HepG2 (cell line): ENCODE measurements around the gene GLUD1. TPM values are rescaled to one million over a fixed set of nuclear protein-coding genes. Genes with fewer than 3 reads are reported as not detected.

Experiments
- CBFB ChIP-seq: sonication (generic); formaldehyde crosslinking; IDR thresholded peaks from 2 replicates; pipeline ENCODE4 v1.4.0; 2020; ENCODE audit warnings: missing genetic modification reagents
- CREB1 ChIP-seq, 2 experiments: fragments of 450-650 bp in 1 of 2; IDR thresholded peaks; 2 replicates each; pipeline ENCODE4 v1.6.1; 2016 to 2017; ENCODE audit warnings: control low read depth in 1 of 2, mild to moderate bottlenecking in 1 of 2, missing compliant biosample characterization in 1 of 2, missing genetic modification characterization in 1 of 2
- GABPB1 ChIP-seq: IDR thresholded peaks from 2 replicates; pipeline ENCODE4 v1.6.1; 2016; ENCODE audit warnings: mild to moderate bottlenecking, missing genetic modification reagents, moderate library complexity, missing compliant biosample characterization
- MTA3 ChIP-seq: sonication (generic); formaldehyde crosslinking; IDR thresholded peaks from 2 replicates; pipeline ENCODE4 v1.4.0; 2020; ENCODE audit warnings: missing genetic modification reagents
- NR2F2 ChIP-seq: IDR thresholded peaks from 2 replicates; pipeline ENCODE4 v1.6.1; 2012; ENCODE audit warnings: low read depth, inconsistent platforms, borderline replicate concordance
- PRMT3 ChIP-seq: sonication (generic); formaldehyde crosslinking; IDR thresholded peaks from 2 replicates; pipeline ENCODE4 v1.8.1; 2022; ENCODE audit warnings: low read depth, mild to moderate bottlenecking, moderate library complexity, missing genetic modification reagents, borderline replicate concordance
- SMAD9 ChIP-seq: sonication (generic); formaldehyde crosslinking; IDR thresholded peaks from 2 replicates; pipeline ENCODE4 v1.5.1; 2020; ENCODE audit warnings: mild to moderate bottlenecking, missing genetic modification reagents
- SNAPC2 ChIP-seq: sonication (generic); formaldehyde crosslinking; IDR thresholded peaks from 2 replicates; pipeline ENCODE4 v1.8.1; 2022; ENCODE audit warnings: mild to moderate bottlenecking, missing genetic modification reagents
- SP2 ChIP-seq: sonication (generic); formaldehyde crosslinking; IDR thresholded peaks from 2 replicates; pipeline ENCODE4 v1.5.1; 2020; ENCODE audit warnings: mild to moderate bottlenecking, missing genetic modification reagents
- TBL1XR1 ChIP-seq: fragments of 150-350 bp; IDR thresholded peaks from 2 replicates; pipeline ENCODE4 v1.6.1; 2014; ENCODE audit warnings: borderline replicate concordance, low read length; ENCODE audit not compliant: partially characterized antibody
- TSC22D2 ChIP-seq: sonication (generic); formaldehyde crosslinking; IDR thresholded peaks from 2 replicates; pipeline ENCODE4 v1.5.1; 2020; ENCODE audit warnings: missing genetic modification reagents, mild to moderate bottlenecking, borderline replicate concordance
- YY1 ChIP-seq: IDR thresholded peaks from 2 replicates; pipeline ENCODE4 v1.6.1; 2011; ENCODE audit warnings: low read length, low read depth, moderate library complexity, mild to moderate bottlenecking; ENCODE audit not compliant: insufficient read depth, insufficient replicate concordance
- ZBTB1 ChIP-seq: sonication (generic); formaldehyde crosslinking; IDR thresholded peaks from 2 replicates; pipeline ENCODE4 v1.4.0; 2020; ENCODE audit warnings: missing genetic modification reagents, borderline replicate concordance
- ZNF12 ChIP-seq: sonication (generic); formaldehyde crosslinking; IDR thresholded peaks from 2 replicates; pipeline ENCODE4 v1.5.0; 2020; ENCODE audit warnings: missing genetic modification reagents
- ZNF143 ChIP-seq: sonication (generic); formaldehyde crosslinking; IDR thresholded peaks from 2 replicates; pipeline ENCODE4 v1.4.0; 2020; ENCODE audit warnings: missing genetic modification reagents
- ZNF556 ChIP-seq: sonication (generic); formaldehyde crosslinking; IDR thresholded peaks from 2 replicates; pipeline ENCODE4 v1.4.0; 2020; ENCODE audit warnings: mild to moderate bottlenecking, missing genetic modification reagents, borderline replicate concordance
- ZNF564 ChIP-seq: sonication (generic); formaldehyde crosslinking; IDR thresholded peaks from 2 replicates; pipeline ENCODE4 v1.8.1; 2023; ENCODE audit warnings: mild to moderate bottlenecking, missing genetic modification reagents
- ZNF614 ChIP-seq: IDR thresholded peaks from 2 replicates; pipeline ENCODE4 v1.6.1; 2018; ENCODE audit warnings: missing biosample characterization, missing genetic modification reagents, inconsistent platforms, borderline replicate concordance
- ZZZ3 ChIP-seq: sonication (generic); formaldehyde crosslinking; IDR thresholded peaks from 2 replicates; pipeline ENCODE4 v1.4.0; 2020; ENCODE audit warnings: missing genetic modification reagents, mild to moderate bottlenecking, borderline replicate concordance
- polyA plus RNA-seq, 8 experiments: library from polyadenylated mRNA; depleted of rRNA in 3 of 8; stranded (reverse) in 7 of 8; unstranded in 1 of 8; fragments of >200 nt; fragmentation: Illumina TruSeq in 4 of 8; extraction: Trizol in 4 of 8; gene quantifications; 2 replicates each; pipeline versions ENCODE4 v1.2.1 to v1.2.3, GENCODE V29; 2011 to 2016; ENCODE audit warnings: low read depth in 4 of 8, missing spikeins in 1 of 8, mixed read lengths in 1 of 8; ENCODE audit not compliant: insufficient read depth in 1 of 8
- total RNA-seq, 5 experiments: library from RNA; depleted of rRNA; stranded (reverse); fragments of >200 nt; fragmentation: Illumina TruSeq; extraction: Trizol; gene quantifications; 2 replicates each; pipeline ENCODE4 v1.2.3, GENCODE V29; 2016; ENCODE audit warnings: low read depth in 1 of 5
- TF ChIP-seq, protein P1 (sequence below): sonication (generic); formaldehyde crosslinking; IDR thresholded peaks from 2 replicates; pipeline ENCODE4 v1.4.0; 2020; ENCODE audit warnings: missing genetic modification reagents, borderline replicate concordance
- TF ChIP-seq, protein P2 (sequence below): sonication (generic); formaldehyde crosslinking; IDR thresholded peaks from 2 replicates; pipeline ENCODE4 v1.4.0; 2020; ENCODE audit warnings: missing genetic modification reagents, mild to moderate bottlenecking, borderline replicate concordance
- TF ChIP-seq, protein P3 (sequence below): sonication (generic); formaldehyde crosslinking; IDR thresholded peaks from 2 replicates; pipeline ENCODE4 v1.5.0; 2020; ENCODE audit warnings: mild to moderate bottlenecking, missing genetic modification reagents

GLUD1 gene
- total and polyA plus RNA-seq, 2 of the 13 experiments (the other 11 are each of a cell fraction or from before 2014, with no cell fraction given) = 301 to 798 TPM

DNA sequence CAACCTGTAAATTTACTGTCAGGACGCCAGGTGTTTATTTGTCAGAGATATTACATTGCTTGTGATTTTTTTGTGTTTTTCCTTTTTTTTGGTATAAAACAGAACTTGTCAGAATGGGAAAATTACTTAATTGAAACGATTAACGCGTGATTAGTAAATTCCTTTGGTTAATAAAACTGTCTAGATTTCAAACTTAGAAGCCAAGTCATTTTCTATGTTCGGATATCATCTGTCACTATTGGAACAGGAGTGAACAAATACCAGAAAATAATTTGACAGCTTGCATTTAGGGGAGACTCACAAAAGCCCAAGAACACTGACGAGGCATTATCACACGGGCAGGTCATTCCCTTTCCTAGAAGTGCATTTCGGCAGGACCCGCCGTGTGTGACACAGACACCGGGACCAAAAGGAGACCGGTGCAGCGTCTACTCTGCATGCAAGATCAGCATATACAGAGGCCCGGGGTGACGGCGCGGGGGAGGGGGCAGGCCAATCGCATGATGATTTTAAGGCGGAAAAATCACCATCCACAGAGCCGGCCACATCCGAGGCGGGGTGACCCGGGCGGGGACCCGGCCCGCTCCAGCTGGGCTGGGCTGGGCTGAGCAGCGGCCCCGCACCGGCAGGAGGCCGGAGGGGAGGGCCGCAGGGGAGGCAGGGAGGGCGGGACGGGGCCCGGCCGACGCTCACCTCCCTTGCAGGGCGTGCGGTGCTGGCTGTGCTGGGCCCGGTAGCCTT, 841 bp downstream of the GLUD1 start (continued):
- TF ChIP-seq ZNF12 (CRISPR knock-in tag) (no peak), SMAD9 (no peak), ZBTB1 (CRISPR knock-in tag) (no peak), SNAPC2 (CRISPR knock-in tag) (no peak), ZNF614 (CRISPR knock-in tag) (no peak), MTA3 (CRISPR knock-in tag) (no peak), CBFB (CRISPR knock-in tag) (no peak), YY1 (no peak), SP2 (CRISPR knock-in tag) (no peak), PRMT3 (CRISPR knock-in tag) (no peak), GABPB1 (CRISPR knock-in tag) (no peak), TSC22D2 (CRISPR knock-in tag) (no peak), ZNF556 (CRISPR knock-in tag) (no peak), ZNF143 (CRISPR knock-in tag) (no peak), ZZZ3 (CRISPR knock-in tag) (no peak), ZNF564 (CRISPR knock-in tag) (no peak), TBL1XR1 (no peak), NR2F2 (no peak), CREB1 (IDR thresholded peaks at IDR 0.05) (0 out of 2 replicates have a peak, but pooled peaks have one; percentile 11), CREB1 (CRISPR knock-in tag; IDR thresholded peaks at IDR 0.05) (no peak)
- TF ChIP-seq, protein P1, sequence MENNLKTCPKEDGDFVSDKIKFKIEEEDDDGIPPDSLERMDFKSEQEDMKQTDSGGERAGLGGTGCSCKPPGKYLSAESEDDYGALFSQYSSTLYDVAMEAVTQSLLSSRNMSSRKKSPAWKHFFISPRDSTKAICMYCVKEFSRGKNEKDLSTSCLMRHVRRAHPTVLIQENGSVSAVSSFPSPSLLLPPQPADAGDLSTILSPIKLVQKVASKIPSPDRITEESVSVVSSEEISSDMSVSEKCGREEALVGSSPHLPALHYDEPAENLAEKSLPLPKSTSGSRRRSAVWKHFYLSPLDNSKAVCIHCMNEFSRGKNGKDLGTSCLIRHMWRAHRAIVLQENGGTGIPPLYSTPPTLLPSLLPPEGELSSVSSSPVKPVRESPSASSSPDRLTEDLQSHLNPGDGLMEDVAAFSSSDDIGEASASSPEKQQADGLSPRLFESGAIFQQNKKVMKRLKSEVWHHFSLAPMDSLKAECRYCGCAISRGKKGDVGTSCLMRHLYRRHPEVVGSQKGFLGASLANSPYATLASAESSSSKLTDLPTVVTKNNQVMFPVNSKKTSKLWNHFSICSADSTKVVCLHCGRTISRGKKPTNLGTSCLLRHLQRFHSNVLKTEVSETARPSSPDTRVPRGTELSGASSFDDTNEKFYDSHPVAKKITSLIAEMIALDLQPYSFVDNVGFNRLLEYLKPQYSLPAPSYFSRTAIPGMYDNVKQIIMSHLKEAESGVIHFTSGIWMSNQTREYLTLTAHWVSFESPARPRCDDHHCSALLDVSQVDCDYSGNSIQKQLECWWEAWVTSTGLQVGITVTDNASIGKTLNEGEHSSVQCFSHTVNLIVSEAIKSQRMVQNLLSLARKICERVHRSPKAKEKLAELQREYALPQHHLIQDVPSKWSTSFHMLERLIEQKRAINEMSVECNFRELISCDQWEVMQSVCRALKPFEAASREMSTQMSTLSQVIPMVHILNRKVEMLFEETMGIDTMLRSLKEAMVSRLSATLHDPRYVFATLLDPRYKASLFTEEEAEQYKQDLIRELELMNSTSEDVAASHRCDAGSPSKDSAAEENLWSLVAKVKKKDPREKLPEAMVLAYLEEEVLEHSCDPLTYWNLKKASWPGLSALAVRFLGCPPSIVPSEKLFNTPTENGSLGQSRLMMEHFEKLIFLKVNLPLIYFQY (CRISPR knock-in tag) = no peak
- TF ChIP-seq, protein P2, sequence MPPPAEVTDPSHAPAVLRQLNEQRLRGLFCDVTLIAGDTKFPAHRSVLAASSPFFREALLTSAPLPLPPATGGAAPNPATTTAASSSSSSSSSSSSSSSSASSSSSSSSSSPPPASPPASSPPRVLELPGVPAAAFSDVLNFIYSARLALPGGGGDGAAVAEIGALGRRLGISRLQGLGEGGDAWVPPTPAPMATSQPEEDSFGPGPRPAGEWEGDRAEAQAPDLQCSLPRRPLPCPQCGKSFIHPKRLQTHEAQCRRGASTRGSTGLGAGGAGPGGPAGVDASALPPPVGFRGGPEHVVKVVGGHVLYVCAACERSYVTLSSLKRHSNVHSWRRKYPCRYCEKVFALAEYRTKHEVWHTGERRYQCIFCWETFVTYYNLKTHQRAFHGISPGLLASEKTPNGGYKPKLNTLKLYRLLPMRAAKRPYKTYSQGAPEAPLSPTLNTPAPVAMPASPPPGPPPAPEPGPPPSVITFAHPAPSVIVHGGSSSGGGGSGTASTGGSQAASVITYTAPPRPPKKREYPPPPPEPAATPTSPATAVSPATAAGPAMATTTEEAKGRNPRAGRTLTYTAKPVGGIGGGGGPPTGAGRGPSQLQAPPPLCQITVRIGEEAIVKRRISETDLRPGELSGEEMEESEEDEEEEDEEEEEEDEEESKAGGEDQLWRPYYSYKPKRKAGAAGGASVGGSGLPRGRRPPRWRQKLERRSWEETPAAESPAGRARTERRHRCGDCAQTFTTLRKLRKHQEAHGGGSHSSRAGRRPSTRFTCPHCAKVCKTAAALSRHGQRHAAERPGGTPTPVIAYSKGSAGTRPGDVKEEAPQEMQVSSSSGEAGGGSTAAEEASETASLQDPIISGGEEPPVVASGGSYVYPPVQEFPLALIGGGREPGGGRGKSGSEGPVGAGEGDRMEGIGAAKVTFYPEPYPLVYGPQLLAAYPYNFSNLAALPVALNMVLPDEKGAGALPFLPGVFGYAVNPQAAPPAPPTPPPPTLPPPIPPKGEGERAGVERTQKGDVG = no peak
- TF ChIP-seq, protein P3, sequence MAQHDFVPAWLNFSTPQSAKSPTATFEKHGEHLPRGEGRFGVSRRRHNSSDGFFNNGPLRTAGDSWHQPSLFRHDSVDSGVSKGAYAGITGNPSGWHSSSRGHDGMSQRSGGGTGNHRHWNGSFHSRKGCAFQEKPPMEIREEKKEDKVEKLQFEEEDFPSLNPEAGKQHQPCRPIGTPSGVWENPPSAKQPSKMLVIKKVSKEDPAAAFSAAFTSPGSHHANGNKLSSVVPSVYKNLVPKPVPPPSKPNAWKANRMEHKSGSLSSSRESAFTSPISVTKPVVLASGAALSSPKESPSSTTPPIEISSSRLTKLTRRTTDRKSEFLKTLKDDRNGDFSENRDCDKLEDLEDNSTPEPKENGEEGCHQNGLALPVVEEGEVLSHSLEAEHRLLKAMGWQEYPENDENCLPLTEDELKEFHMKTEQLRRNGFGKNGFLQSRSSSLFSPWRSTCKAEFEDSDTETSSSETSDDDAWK (CRISPR knock-in tag) = no peak
